HCT116 (cell line): ENCODE results near the gene BAG1.

Source experiments
- CEBPB ChIP-seq: IDR thresholded peaks from 2 replicates; pipeline ENCODE4 v1.6.1; 2012; ENCODE audit warnings: low read depth
- TCF7L2 ChIP-seq: IDR thresholded peaks from 2 replicates; pipeline ENCODE4 v1.7.0; 2011; ENCODE audit warnings: borderline replicate concordance, inconsistent platforms; ENCODE audit not compliant: insufficient read depth, insufficient read length; ENCODE audit errors: extremely low read depth

GRCh38 chr9:33221568-33221884 is 43.0 kb downstream of the BAG1 start:
- TF ChIP-seq TCF7L2 (no peak), CEBPB (no peak)
